Tibial nerve (tissue), 4 donors: ENCODE measurements around the gene EIF2S1. TPM values are rescaled to one million over a fixed set of nuclear protein-coding genes. Genes with fewer than 3 reads are reported as not detected.
"Not testable (repeated sequence)": the region's sequence is repeated elsewhere in the genome, so short reads cannot be mapped to it uniquely, and the experiment has no call there.

Experiments used
- DNase-seq, 2 donors: peaks; one replicate each; pipeline ENCODE4 v3.0.0-alpha.2; 2019; ENCODE audit warnings: low spot score in 2 of 2
- H3K27ac ChIP-seq, 4 donors: fragments of 200-600 bp; sonication (generic) in 3 of 4; one replicate each; pipeline ENCODE4 v1.5.1; 2017 to 2019; ENCODE audit warnings: mild to moderate bottlenecking in 1 of 4
- H3K27me3 ChIP-seq, 2 donors: fragments of 200-600 bp; sonication (generic) in 1 of 2; one replicate each; pipeline versions ENCODE4 v1.5.1 to v1.6.0; 2017 to 2019
- H3K36me3 ChIP-seq, 3 donors: fragments of 200-600 bp; sonication (generic); one replicate each; pipeline ENCODE4 v1.5.1; 2018 to 2019
- H3K4me1 ChIP-seq, 4 donors: fragments of 200-600 bp; sonication (generic) in 3 of 4; one replicate each; pipeline ENCODE4 v1.5.1; 2017 to 2019
- H3K4me3 ChIP-seq, 4 donors: fragments of 200-600 bp; sonication (generic) in 3 of 4; one replicate each; pipeline ENCODE4 v1.5.1; 2017 to 2019; ENCODE audit warnings: mild to moderate bottlenecking in 1 of 4, moderate library complexity in 1 of 4
- H3K9me3 ChIP-seq, 4 donors: fragments of 200-600 bp; sonication (generic) in 3 of 4; one replicate each; pipeline ENCODE4 v1.5.1; 2017 to 2019
- EP300 ChIP-seq, 2 donors: sonication (generic); formaldehyde crosslinking; IDR thresholded peaks; one replicate each; pipeline ENCODE4 v1.6.1; 2017; ENCODE audit warnings: antibody characterized with exemption in 2 of 2, mild to moderate bottlenecking in 1 of 2
- POLR2A ChIP-seq, 2 donors: fragments of 450-650 bp; IDR thresholded peaks; one replicate each; pipeline ENCODE4 v1.6.1; 2017; ENCODE audit warnings: antibody characterized with exemption in 2 of 2, mild to moderate bottlenecking in 2 of 2, moderate library complexity in 2 of 2
- WGBS, 2 donors: methylation state at CpG; one replicate each; pipeline ENCODE4 v1.1.5; 2018; 5-methylcytosine and 5-hydroxymethylcytosine counted together
- total RNA-seq, 4 donors: library from RNA; depleted of rRNA; stranded (reverse); fragments of >200 nt; gene quantifications; one replicate each; pipeline ENCODE4 v1.1.0, GENCODE V29; 2016
- TF ChIP-seq, protein P1 (sequence below), 5 experiments: fragments of 200-600 bp in 3 of 5; fragments of 450-650 bp in 2 of 5; sonication (generic) in 3 of 5; IDR thresholded peaks; one replicate each; pipeline ENCODE4 v1.5.1; 2016 to 2019; ENCODE audit warnings: antibody characterized with exemption in 5 of 5, mild to moderate bottlenecking in 3 of 5, moderate library complexity in 2 of 5

Gene EIF2S1
- total RNA-seq, 4 donors from 2014 or later = 34.8 to 71.9 (median 61.3) TPM

DNA sequence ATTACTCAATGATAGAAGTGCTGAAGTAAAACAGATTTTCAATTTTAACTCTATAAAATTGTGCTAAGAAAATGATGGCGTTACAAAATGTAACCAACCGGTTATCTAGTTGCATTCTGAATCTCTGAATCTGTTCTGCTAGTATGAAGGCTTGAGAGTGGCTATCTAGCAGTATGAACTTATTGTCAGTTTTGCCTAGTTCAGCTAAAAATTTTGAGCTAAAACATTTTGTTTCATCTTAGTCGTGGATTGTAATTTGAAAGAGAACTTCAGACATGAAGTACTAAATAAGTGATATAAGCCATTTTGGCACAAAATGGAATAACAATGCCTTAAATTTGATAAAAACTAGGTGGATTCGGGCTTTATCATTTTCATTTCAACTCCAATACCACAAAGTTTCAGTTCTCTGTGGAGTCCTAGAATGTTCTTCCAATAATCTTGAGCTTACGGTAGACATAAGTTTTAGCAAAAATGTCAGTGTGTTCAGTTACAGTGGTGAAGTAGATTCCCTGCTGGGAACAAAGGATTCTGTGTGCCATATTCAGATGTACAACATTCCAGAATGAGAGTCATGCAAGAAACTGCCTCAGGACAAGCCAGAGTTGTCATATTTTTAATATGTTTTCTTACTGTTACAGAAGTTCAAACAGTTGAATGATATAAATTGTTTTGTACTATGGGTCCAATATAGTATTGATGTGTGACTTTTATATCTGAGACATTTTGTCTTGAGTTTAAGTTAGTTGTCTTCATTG, 28.6 kb upstream of the EIF2S1 start:
- TF ChIP-seq POLR2A (IDR thresholded peaks at IDR 0.05) (no peak), EP300 (IDR thresholded peaks at IDR 0.05) (no peak)
- TF ChIP-seq, protein P1, sequence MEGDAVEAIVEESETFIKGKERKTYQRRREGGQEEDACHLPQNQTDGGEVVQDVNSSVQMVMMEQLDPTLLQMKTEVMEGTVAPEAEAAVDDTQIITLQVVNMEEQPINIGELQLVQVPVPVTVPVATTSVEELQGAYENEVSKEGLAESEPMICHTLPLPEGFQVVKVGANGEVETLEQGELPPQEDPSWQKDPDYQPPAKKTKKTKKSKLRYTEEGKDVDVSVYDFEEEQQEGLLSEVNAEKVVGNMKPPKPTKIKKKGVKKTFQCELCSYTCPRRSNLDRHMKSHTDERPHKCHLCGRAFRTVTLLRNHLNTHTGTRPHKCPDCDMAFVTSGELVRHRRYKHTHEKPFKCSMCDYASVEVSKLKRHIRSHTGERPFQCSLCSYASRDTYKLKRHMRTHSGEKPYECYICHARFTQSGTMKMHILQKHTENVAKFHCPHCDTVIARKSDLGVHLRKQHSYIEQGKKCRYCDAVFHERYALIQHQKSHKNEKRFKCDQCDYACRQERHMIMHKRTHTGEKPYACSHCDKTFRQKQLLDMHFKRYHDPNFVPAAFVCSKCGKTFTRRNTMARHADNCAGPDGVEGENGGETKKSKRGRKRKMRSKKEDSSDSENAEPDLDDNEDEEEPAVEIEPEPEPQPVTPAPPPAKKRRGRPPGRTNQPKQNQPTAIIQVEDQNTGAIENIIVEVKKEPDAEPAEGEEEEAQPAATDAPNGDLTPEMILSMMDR (IDR thresholded peaks at IDR 0.05) = no peak
- Histone ChIP-seq H3K4me1 (no peaks in the 10 kb centered on the region), H3K36me3 (peaks cover 0 to 75% (median 10%) of the 10 kb centered on the region in 3 donors), H3K27ac (peak overlapping the region in 2 of 4 donors; percentile 44 to 56), H3K9me3 (no peaks in the 10 kb centered on the region), H3K27me3 (no peaks in the 10 kb centered on the region), H3K4me3 (no peak overlapping the region)
- no peak for DNase-seq
- WGBS, 2 donors = 65 to 68% methylated on average over 5 of the region's 5 CpGs

DNA sequence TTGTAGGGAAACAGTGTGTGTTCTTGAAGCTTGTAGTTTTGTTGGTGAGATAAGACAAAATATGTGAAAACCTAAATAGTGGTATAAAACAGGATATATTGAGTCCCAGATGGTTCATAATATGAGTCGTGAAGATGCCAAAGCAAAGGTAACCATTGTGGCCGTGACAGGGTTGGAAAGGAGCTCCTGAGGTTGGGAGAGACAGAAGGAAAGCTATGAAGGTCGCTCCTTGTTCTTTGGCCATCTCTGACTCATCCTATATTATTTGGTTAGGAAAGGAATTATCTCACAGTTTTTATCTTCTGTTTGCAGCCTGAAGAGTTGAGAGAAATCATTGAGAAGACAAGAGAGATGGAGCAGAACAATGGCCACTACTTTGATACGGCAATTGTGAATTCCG, 27.7 kb upstream of the EIF2S1 start:
- 92 to 94% methylated on average over 5 of the region's 5 CpGs for WGBS, 2 donors

DNA sequence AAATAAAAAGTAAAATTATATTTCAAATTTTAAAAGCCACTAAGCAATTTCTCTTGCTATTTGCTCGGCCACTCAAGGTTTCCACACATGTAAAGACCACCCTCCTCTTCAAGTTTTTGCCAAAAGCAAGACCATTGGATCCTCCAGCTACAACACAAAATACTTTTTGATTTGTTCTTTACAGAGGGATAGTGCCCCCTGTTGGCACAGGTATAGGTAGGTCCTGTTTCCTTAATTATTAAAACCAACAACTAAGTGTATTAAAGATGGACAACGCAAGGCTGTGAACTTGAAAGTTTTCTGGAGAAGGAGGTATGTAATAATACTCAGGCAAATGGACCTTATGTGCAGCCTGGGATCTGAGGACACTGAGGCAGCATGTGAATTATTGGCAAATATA, 24.3 kb upstream of the EIF2S1 start:
- H3K4me1 ChIP-seq = no peaks in the 10 kb centered on the region
- H3K4me3 ChIP-seq = no peak overlapping the region
- DNase-seq = no peak
- no peaks in the 10 kb centered on the region for H3K27me3 ChIP-seq
- 85 to 93% methylated on average over 2 of the region's 2 CpGs for WGBS, 2 donors
- H3K36me3 ChIP-seq = peaks cover 0 to 90% (median 14%) of the 10 kb centered on the region in 3 donors
- no peak for TF ChIP-seq EP300 (IDR thresholded peaks at IDR 0.05)
- TF ChIP-seq, protein P1 (IDR thresholded peaks at IDR 0.05) = peak in 1 of 5 experiments; percentile 15
- H3K27ac ChIP-seq = no peak overlapping the region
- no peaks in the 10 kb centered on the region for H3K9me3 ChIP-seq

More for the DNA sequence above, 27.7 kb upstream of the EIF2S1 start:
- Histone ChIP-seq H3K27ac (peak overlapping the region in 1 of 4 donors; percentile 44), H3K4me3 (no peak overlapping the region), H3K9me3 (no peaks in the 10 kb centered on the region), H3K4me1 (no peaks in the 10 kb centered on the region), H3K27me3 (no peaks in the 10 kb centered on the region), H3K36me3 (peaks cover 0 to 75% (median 8%) of the 10 kb centered on the region in 3 donors)
- TF ChIP-seq, protein P1 (IDR thresholded peaks at IDR 0.05) = no peak
- TF ChIP-seq POLR2A (IDR thresholded peaks at IDR 0.05) (no peak), EP300 (IDR thresholded peaks at IDR 0.05) (no peak)
- DNase-seq = no peak

DNA sequence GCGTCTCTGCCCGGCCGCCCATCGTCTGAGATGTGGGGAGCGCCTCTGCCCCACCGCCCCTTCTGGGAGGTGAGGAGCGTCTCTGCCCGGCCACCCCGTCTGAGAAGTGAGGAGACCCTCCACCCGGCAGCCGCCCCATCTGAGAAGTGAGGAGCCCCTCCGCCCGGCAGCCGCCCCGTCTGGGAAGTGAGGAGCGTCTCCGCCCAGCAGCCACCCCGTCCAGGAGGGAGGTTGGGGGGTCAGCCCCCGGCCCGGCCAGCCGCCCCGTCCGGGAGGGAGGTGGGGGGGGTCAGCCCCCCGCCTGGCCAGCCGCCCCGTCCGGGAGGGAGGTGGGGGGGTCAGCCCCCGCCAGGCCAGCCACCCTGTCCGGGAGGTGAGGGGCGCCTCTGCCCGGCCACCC, 18.9 kb upstream of the EIF2S1 start:
- H3K36me3 ChIP-seq = peaks cover 2 to 89% (median 14%) of the 10 kb centered on the region in 3 donors
- H3K27me3 ChIP-seq = not testable (repeated sequence)
- 96 to 99% methylated on average over 4 to 13 of the region's 31 CpGs for WGBS, 2 donors

DNA sequence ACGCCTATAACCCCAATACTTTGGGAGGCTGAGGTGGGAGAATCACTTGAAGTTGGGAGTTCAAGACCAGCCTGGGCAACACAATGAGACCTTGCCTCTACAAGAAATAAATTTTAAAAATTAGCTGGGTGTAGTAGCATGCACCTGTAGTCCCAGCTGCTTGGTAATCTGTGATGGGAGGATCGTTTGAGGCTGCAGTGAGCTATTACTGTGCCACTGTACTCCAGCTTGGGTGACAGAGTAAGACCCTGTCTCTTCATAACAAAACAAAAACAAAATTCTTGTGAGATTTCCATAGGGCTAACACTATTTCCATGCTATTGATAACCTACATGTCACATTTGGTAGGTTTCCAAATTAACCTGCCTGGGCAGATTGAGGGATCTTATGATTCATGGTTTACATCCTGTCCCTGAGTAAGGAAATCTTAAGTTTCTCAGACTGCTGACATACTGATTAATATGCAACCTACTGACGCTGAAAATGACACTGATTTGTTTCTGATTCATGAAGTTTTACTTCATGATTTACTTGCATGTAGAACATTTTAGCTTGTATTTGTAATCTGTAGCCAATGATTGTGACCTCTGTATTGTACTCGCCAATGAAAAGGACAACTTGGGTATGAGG, 16.4 kb upstream of the EIF2S1 start:
- no peaks in the 10 kb centered on the region for H3K4me1 ChIP-seq
- no peaks in the 10 kb centered on the region for H3K27me3 ChIP-seq
- H3K36me3 ChIP-seq = peaks cover 2 to 89% (median 14%) of the 10 kb centered on the region in 3 donors
- no peak overlapping the region for H3K27ac ChIP-seq
- 90 to 92% methylated on average over 4 of the region's 4 CpGs for WGBS, 2 donors
- H3K4me3 ChIP-seq = no peak overlapping the region
- H3K9me3 ChIP-seq = no peaks in the 10 kb centered on the region
- no peak for TF ChIP-seq EP300 (IDR thresholded peaks at IDR 0.05)
- no peak for TF ChIP-seq POLR2A (IDR thresholded peaks at IDR 0.05)
- TF ChIP-seq, protein P1 (IDR thresholded peaks at IDR 0.05) = no peak
- DNase-seq = no peak

More for the DNA sequence above, 18.9 kb upstream of the EIF2S1 start:
- H3K27ac ChIP-seq, H3K4me3 ChIP-seq, H3K9me3 ChIP-seq, DNase-seq, H3K4me1 ChIP-seq: not testable (repeated sequence)
